GM21619 (cell line): Measurements from ENCODE around the gene CCDC107.

ENCODE experiments used
- ATAC-seq: cut with Tn5 transposase; IDR thresholded peaks from one replicate; pipeline ENCODE4 v1.9.1; 2021; ENCODE audit not compliant: unreplicated experiment

The CCDC107 gene

DNA sequence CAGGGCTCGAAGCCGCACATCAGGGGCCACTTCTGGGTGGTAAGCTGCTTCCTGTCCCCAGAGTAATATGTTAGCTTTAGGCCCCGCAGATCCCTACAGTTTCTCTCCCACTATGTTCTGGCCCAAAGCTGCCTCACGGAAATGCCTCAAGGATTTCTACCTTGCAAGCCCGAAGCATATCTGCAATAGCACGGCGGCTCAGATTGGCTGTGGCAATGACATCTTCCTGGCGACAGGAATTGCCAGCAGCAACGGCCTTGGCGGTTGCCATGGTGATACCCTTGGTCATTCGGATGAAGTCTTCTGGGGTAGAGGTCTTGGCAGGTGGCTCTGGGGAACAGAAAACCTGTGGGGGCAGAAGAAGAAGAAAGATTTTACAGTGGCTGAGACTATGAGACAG is 41.9 kb downstream of the CCDC107 start:
- no peak for ATAC-seq

DNA sequence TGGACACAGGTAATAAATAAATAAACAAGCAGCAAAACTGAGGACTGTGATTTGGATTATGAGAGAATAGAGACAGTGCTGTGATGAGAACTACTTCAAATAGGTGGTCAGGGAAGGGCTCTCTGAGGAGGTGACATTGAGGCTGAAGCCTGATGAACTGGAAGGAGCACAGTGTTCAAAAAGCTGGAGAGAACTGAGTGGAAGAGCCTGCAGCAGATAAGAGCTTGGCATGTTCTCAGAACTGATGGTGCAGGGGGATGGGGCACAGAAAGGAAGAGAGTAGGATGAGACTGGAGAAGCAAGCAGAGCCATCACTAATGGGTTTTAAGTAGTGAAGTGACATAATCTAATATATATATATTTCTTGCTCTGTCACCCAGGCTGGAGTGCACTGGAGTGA is 42.9 kb downstream of the CCDC107 start:
- ATAC-seq = no peak

DNA sequence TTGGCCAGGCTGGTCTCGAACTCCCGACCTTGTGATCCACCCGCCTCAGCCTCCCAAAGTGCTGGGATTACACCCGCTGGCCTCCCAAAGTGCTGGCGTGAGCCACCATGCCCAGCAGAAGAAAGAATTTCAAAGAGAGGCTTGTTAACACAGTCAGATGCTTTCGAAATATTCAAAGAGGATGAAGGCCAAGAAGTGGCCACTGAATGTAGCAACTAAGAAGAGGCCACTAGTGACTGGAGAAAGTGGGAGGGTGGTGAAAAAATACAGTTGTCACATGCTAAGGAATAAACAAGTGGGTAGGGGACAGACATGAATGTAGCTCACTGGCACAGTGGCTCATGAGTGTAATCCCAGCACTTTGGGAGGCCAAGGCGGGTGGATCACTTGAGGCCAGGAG is 44.6 kb downstream of the CCDC107 start:
- no peak for ATAC-seq

DNA sequence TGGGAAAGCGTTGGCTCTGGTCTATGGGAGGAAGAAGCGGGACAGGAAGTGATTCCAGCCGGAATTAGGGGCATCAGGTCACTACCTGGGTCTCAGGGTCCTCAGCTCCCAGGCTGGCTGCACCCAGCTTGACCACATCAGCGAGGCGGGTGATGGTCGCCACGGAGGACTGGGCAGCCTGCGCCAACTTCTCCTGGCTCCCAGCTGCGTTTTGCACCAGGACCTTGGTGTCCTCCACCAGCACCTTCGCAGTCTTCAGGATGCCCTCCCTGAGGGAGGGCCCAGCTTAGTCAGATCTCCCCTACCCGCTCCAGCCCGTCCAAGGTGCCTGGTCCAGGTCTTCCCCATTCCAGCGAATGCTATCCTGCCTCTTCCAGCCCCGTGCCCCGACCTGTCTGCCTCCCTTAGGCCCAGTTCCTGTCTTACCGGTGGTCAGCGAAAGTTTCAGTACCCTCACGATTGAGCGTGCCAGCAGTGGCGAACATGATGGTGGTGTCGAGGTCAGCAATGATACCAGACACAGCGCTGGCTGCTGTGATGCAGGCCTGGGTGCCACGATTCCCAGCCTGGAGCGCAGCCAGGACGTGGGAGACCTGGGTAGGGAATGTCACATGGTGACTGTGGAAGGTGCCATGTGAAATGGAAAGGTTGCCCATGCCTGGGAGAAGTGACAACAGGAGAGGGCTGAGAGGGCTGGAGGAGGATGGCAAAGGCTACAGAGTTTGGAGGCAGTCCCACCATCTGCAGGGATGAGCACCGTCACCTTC is 46.0 kb downstream of the CCDC107 start:
- ATAC-seq = no peak

DNA sequence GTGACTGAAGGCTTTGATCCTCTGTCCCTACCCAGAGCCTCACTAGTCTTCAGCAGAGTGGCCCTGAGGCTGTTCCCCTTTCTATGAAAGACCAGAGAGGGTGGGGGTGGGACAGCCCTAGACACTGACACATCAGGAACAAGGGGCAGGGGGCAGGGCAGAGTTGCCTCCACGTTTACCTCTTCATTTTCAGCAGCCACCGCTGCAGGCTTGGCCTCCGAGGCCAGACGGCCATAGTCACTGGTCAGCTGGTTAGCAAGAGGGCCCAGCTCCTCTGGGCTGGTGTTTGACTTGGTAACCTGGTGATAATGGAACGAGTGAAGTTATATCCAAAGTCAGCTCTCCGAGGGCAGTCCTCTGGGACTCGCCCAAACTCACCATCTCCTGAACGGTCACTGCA is 47.3 kb downstream of the CCDC107 start:
- ATAC-seq = no peak

DNA sequence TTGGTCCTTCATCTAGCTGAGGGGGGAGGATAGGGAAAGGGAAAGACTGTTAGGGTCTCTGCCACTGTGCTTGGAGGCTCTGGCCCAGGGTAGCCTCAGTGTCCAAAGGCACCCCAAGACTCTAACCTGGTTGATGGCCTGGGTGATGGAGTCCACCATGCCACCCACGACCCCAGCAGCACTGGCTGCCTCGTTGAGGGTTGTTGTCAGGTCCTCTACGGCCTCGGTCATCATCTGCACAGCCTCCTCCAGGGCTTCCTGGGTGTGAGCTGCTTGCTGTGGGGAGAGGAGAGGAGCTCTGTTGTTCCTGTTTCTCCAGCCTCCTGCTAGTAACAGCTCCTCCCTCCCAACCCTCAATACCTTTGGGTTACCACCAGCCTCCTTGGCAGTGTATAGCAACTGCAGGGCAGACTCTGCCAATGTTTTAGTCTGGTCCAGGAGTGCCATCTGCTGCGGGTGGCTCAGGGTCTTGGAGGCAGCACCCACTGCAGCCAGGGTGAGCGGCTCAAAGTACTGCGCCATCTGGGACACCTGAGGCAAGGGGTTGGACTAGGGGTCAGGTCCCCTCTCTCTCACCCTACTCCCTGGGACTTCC is 47.8 kb downstream of the CCDC107 start:
- no peak for ATAC-seq

DNA sequence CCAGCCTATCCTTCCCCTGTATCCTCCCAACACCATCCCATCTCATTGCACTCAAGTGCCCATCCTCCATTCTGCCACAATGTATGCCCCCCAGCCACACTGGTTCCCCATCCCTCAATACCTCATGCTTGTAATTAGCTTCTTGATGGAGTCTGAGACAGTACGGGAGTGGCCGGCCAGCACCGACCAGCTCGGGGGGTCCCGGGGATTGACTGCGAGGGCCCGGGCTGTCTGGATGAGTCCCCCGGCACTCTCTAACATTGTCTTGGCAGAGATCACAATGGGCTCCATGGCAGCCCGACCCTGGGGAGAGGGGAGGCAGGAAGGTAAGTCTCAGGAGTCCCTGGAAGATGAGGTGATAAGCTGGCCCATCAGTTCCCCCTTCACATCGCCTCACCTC is 48.9 kb downstream of the CCDC107 start:
- no peak for ATAC-seq

DNA sequence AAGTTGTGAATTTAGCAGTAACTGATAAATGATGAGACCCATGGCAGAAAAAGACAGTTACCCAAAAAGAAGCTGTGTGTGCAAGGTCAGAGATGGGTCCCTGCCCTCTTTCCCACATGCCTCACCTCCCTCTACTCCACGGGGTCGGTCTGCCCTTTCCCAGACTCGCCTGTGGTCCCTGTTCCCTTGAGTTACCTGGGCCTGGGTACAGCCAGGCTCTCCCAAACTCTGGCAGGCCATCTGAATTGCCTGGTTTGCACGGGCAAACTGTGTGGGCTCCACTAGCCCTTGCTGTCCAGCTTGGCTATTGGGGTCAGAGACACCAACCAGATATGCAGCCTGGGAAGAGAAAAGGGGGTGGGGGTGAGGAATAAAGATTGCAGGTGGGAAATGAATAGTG is 50.1 kb downstream of the CCDC107 start:
- no peak for ATAC-seq

DNA sequence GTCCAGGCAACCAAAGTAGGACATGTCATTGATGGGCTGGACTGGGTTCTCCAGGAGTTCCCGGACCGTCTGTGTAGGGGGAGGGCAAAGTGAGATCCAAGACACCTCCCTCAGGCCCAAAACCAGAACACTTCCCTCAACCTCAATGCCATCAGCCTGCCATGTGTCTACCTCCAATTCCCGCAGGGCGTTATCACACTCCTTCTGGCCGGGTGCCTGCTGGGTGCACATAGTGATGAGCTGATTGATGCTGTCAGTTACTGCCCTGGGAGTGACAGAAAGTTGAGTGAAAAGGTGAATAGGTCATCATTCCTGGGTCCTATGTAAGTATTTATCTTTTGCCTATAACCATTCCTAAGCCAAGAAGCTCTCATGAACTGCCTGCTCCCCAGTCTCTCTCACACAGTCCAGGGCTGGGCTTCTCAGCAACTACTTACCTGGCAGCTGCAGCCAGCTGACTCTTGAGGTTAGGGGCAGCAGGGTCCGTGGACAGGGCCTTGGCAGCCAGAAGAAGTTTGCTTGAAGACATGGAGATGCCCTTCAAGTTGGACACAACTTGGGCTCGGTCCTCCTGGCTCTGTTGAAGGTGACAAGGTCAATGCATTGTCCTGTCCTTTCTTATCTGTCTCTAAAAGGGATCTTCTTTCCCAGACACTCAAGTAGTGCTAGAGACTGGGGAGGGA is 52.9 kb downstream of the CCDC107 start:
- ATAC-seq = no peak
